ENCODE data around the gene TSEN2. TPM values are rescaled to one million over a fixed set of nuclear protein-coding genes. Genes with fewer than 3 reads are reported as not detected.

The TSEN2 gene
- total RNA-seq, 3 donors from 2014 or later, result 20.0 to 32.8 (median 26.5) TPM

- Histone ChIP-seq H3K9me3 (no peaks in the 10 kb centered on the region), H3K4me1 (peaks cover 0 to 5% of the 10 kb centered on the region in 2 donors), H3K27ac (no peak overlapping the region), H3K4me3 (no peak overlapping the region), H3K27me3 (no peaks in the 10 kb centered on the region), H3K36me3 (no peaks in the 10 kb centered on the region)
- TF ChIP-seq POLR2A (IDR thresholded peaks at IDR 0.05), result no peak
- TF ChIP-seq CTCF (IDR thresholded peaks at IDR 0.05), result peak; percentile 28 to 78 (median 76)
- intact Hi-C loops (cut with DNase I; ENCODE audit: low total_unique reads), result loop anchor here (10.0 kb wide), 1 partner anchor 345 kb away; no protein-coding TSS in a partner anchor
- no peak for DNase-seq (ENCODE audit: low spot score in 2 of 2)
These were observed 4.3 kb upstream of the TSEN2 start for GRCh38 chr3:12479919-12480427.

- peak overlapping the region; percentile 74 to 91 for H3K27ac ChIP-seq
- TF ChIP-seq CTCF (IDR thresholded peaks at IDR 0.05) (no peak), POLR2AphosphoS5 (IDR thresholded peaks at IDR 0.05) (no peak), POLR2A (IDR thresholded peaks at IDR 0.05) (no peak)
- peak overlapping the region in 2 of 3 donors; percentile 73 to 95 for H3K4me3 ChIP-seq
- no peak for DNase-seq (ENCODE audit: low spot score in 2 of 2)
- H3K36me3 ChIP-seq, result no peaks in the 10 kb centered on the region
- H3K9me3 ChIP-seq, result no peaks in the 10 kb centered on the region
- intact Hi-C loops (cut with DNase I; ENCODE audit: low total_unique reads), result loop anchor here (10.0 kb wide), 1 partner anchor 349 kb away; no protein-coding TSS in a partner anchor
- H3K4me1 ChIP-seq, result peaks cover 0 to 5% of the 10 kb centered on the region in 2 donors
- no peaks in the 10 kb centered on the region for H3K27me3 ChIP-seq
These were observed 870 bp upstream of the TSEN2 start for GRCh38 chr3:12483410-12483809.

GRCh38 chr3:12483872-12484197 is 445 bp upstream of the TSEN2 start:
- no peaks in the 10 kb centered on the region for H3K36me3 ChIP-seq
- TF ChIP-seq POLR2AphosphoS5 (IDR thresholded peaks at IDR 0.05) (no peak), POLR2A (IDR thresholded peaks at IDR 0.05) (no peak), CTCF (IDR thresholded peaks at IDR 0.05) (no peak)
- DNase-seq (ENCODE audit: low spot score in 2 of 2), result no peak
- H3K4me1 ChIP-seq, result peaks cover 0 to 5% of the 10 kb centered on the region in 2 donors
- peak overlapping the region; percentile 74 to 91 for H3K27ac ChIP-seq
- H3K27me3 ChIP-seq, result no peaks in the 10 kb centered on the region
- H3K4me3 ChIP-seq, result peak overlapping the region; percentile 70 to 95 (median 73)
- intact Hi-C loops (cut with DNase I; ENCODE audit: low total_unique reads), result loop anchor here (10.0 kb wide), 1 partner anchor 349 kb away; no protein-coding TSS in a partner anchor
- H3K9me3 ChIP-seq, result no peaks in the 10 kb centered on the region

GRCh38 chr3:12484983-12485327 is 675 bp downstream of the TSEN2 start:
- TF ChIP-seq POLR2AphosphoS5 (IDR thresholded peaks at IDR 0.05) (no peak), POLR2A (IDR thresholded peaks at IDR 0.05) (no peak), CTCF (IDR thresholded peaks at IDR 0.05) (no peak)
- H3K27me3 ChIP-seq, result no peaks in the 10 kb centered on the region
- H3K4me3 ChIP-seq, result peak overlapping the region; percentile 70 to 95 (median 73)
- peak overlapping the region; percentile 74 to 91 for H3K27ac ChIP-seq
- H3K4me1 ChIP-seq, result peaks cover 0 to 5% of the 10 kb centered on the region in 2 donors
- intact Hi-C loops (cut with DNase I; ENCODE audit: low total_unique reads), result loop anchor here (10.0 kb wide), 1 partner anchor 350 kb away; no protein-coding TSS in a partner anchor
- no peaks in the 10 kb centered on the region for H3K36me3 ChIP-seq
- no peaks in the 10 kb centered on the region for H3K9me3 ChIP-seq
- no peak for DNase-seq (ENCODE audit: low spot score in 2 of 2)

- intact Hi-C loops (cut with DNase I; ENCODE audit: low total_unique reads), result loop anchor here (2.0 to 10.0 kb wide), 2 partner anchors 25 to 351 kb away; no protein-coding TSS in a partner anchor
- Histone ChIP-seq H3K4me3 (no peak overlapping the region), H3K4me1 (peaks cover 0 to 5% of the 10 kb centered on the region in 2 donors)
These were observed 1.7 kb downstream of the TSEN2 start for GRCh38 chr3:12486001-12486400.

More at GRCh38 chr3:12486001-12486400, 1.7 kb downstream of the TSEN2 start:
- no peaks in the 10 kb centered on the region for H3K36me3 ChIP-seq
- H3K27me3 ChIP-seq, result no peaks in the 10 kb centered on the region
- TF ChIP-seq POLR2AphosphoS5 (IDR thresholded peaks at IDR 0.05) (no peak), CTCF (IDR thresholded peaks at IDR 0.05) (no peak), POLR2A (IDR thresholded peaks at IDR 0.05) (no peak)
- no peak overlapping the region for H3K27ac ChIP-seq
- no peak for DNase-seq (ENCODE audit: low spot score in 2 of 2)
- H3K9me3 ChIP-seq, result no peaks in the 10 kb centered on the region

All from breast epithelium (tissue), 4 donors.